Endothelial cell of umbilical vein (primary cell): Measurements from ENCODE around the gene CNTN5. TPM values are rescaled to one million over a fixed set of nuclear protein-coding genes. Genes with fewer than 3 reads are reported as not detected.

Experiments
- BruUV-seq: library from RNA; stranded (reverse); fragments of 400-500 nt; replicated peaks from 2 replicates; lab custom pipeline; 2021; lab: Mats Ljungman, UMichigan
- CTCF ChIA-PET: fragments of 300-600, 350-600 bp; sonication (Branson Sonifier 250); formaldehyde crosslinking; loops from one replicate; lab custom pipeline; 2021; ENCODE audit warnings: antibody characterized with exemption, inconsistent platforms; lab: Charles Lee
- POLR2A ChIA-PET: fragments of 300-600, 350-600 bp; sonication (Branson Sonifier 250); formaldehyde crosslinking; loops from one replicate; lab custom pipeline; 2021; ENCODE audit warnings: antibody characterized with exemption, inconsistent platforms; lab: Charles Lee
- DNase-seq: peaks from one replicate; pipeline ENCODE4 v3.0.0-alpha.2; 2011; ENCODE audit warnings: low read depth, low spot score
- FAIRE-seq: peaks from 2 replicates; lab custom pipeline; 2011; peaks lifted over from hg19 to GRCh38; lab: Jason Lieb, UNC
- H2AFZ ChIP-seq: 2 replicates; pipeline ENCODE4 v1.6.0; 2012; ENCODE audit warnings: low read depth, low read length, control low read depth, inconsistent platforms
- H3K27ac ChIP-seq: 2 replicates; pipeline ENCODE4 v1.5.1; 2011; ENCODE audit warnings: low read depth, mild to moderate bottlenecking, control low read depth, low read length, moderate library complexity; ENCODE audit not compliant: insufficient read depth
- H3K27me3 ChIP-seq, 2 experiments: 2 replicates each; pipeline versions ENCODE4 v1.6.0 to v1.6.1; 2011; ENCODE audit warnings: low read length in 2 of 2, mixed read lengths in 1 of 2; ENCODE audit not compliant: control insufficient read depth in 2 of 2, insufficient read depth in 2 of 2
- H3K36me3 ChIP-seq, 2 experiments: 2 replicates in 1 of 2; 3 replicates in 1 of 2; pipeline ENCODE4 v1.5.1; 2011; ENCODE audit warnings: low read length in 2 of 2, mild to moderate bottlenecking in 1 of 2, moderate library complexity in 1 of 2; ENCODE audit not compliant: control insufficient read depth in 2 of 2, insufficient read depth in 2 of 2; ENCODE audit errors: extremely low read depth in 1 of 2
- H3K4me1 ChIP-seq: 3 replicates; pipeline ENCODE4 v1.5.1; 2011; ENCODE audit warnings: mild to moderate bottlenecking, low read length; ENCODE audit not compliant: control insufficient read depth, insufficient read depth; ENCODE audit errors: extremely low read depth
- H3K4me2 ChIP-seq: 2 replicates; pipeline ENCODE4 v1.6.1; 2011; ENCODE audit warnings: low read length, control low read depth, mixed read lengths; ENCODE audit not compliant: insufficient read depth
- H3K4me3 ChIP-seq, 3 experiments: fragments of 200-600 bp in 1 of 3; sonication (generic), shearing (Covaris generic) in 1 of 3; replicated peaks in 1 of 3; 2 replicates each; pipeline ENCODE4 v1.5.1; 2011 to 2016; ENCODE audit warnings: control low read depth in 3 of 3, low read length in 3 of 3, mild to moderate bottlenecking in 2 of 3, inconsistent platforms in 1 of 3, low read depth in 1 of 3, moderate library complexity in 1 of 3; ENCODE audit not compliant: insufficient read depth in 1 of 3
- H3K79me2 ChIP-seq: 2 replicates; pipeline ENCODE4 v1.6.0; 2012; ENCODE audit warnings: low read length, inconsistent platforms; ENCODE audit not compliant: control insufficient read depth, insufficient read depth
- H3K9ac ChIP-seq: replicated peaks from 2 replicates; pipeline ENCODE3; 2011; ENCODE audit warnings: low read length, control low read depth; ENCODE audit not compliant: insufficient read depth; ENCODE audit errors: extremely low read depth
- H3K9me1 ChIP-seq: replicated peaks from 3 replicates; pipeline ENCODE4 v1.6.0; 2011; ENCODE audit warnings: mild to moderate bottlenecking, low read length; ENCODE audit not compliant: control insufficient read depth, insufficient read depth; ENCODE audit errors: extremely low read depth
- H3K9me3 ChIP-seq: replicated peaks from 2 replicates; pipeline ENCODE4 v1.5.1; 2012; ENCODE audit warnings: low read length, inconsistent platforms; ENCODE audit not compliant: control insufficient read depth, insufficient read depth
- H4K20me1 ChIP-seq: replicated peaks from 2 replicates; pipeline ENCODE3; 2011; ENCODE audit warnings: mild to moderate bottlenecking, low read length; ENCODE audit not compliant: control insufficient read depth, insufficient read depth; ENCODE audit errors: extremely low read depth
- CTCF ChIP-seq, 2 donors: IDR thresholded peaks; 1 replicate in 1 of 2; 2 replicates in 1 of 2; pipeline ENCODE4 v1.5.1; 2011; ENCODE audit warnings: low read length in 2 of 2, mild to moderate bottlenecking in 2 of 2, moderate library complexity in 2 of 2, control low read depth in 1 of 2, inconsistent platforms in 1 of 2, low read depth in 1 of 2; ENCODE audit not compliant: insufficient read depth in 1 of 2; ENCODE audit errors: extremely low read depth in 1 of 2
- EZH2 ChIP-seq: IDR thresholded peaks from 2 replicates; pipeline ENCODE4 v1.6.1; 2012; ENCODE audit warnings: borderline replicate concordance, low read depth, mild to moderate bottlenecking, moderate library complexity, low read length, inconsistent platforms; ENCODE audit not compliant: severe bottlenecking
- FOS ChIP-seq: IDR thresholded peaks from 2 replicates; pipeline ENCODE4 v1.6.1; 2011; ENCODE audit warnings: mild to moderate bottlenecking, low read length, moderate library complexity, borderline replicate concordance; ENCODE audit not compliant: insufficient read depth
- GATA2 ChIP-seq: IDR thresholded peaks from 2 replicates; pipeline ENCODE4 v1.7.0; 2011; ENCODE audit warnings: low read depth, mild to moderate bottlenecking, moderate library complexity, mixed read lengths, low read length; ENCODE audit not compliant: insufficient read length, insufficient read depth
- JUN ChIP-seq: IDR thresholded peaks from 2 replicates; pipeline ENCODE4 v1.6.1; 2011; ENCODE audit warnings: borderline replicate concordance, low read depth; ENCODE audit not compliant: insufficient read length, insufficient read depth
- MAX ChIP-seq: IDR thresholded peaks from 2 replicates; pipeline ENCODE4 v1.6.1; 2011; ENCODE audit not compliant: insufficient read depth, insufficient read length
- MYC ChIP-seq: IDR thresholded peaks from one replicate; pipeline ENCODE4 v1.6.1; 2011; ENCODE audit warnings: mild to moderate bottlenecking, low read depth, low read length
- POLR2A ChIP-seq: IDR thresholded peaks from 2 replicates; pipeline ENCODE4 v1.6.1; 2012; ENCODE audit warnings: low read depth, mild to moderate bottlenecking, control low read depth, low read length
- POLR2AphosphoS5 ChIP-seq: IDR thresholded peaks from 2 replicates; pipeline ENCODE4 v1.6.1; 2012; ENCODE audit warnings: low read depth, mild to moderate bottlenecking, control low read depth, low read length, moderate library complexity; ENCODE audit not compliant: insufficient read depth
- dilution Hi-C: fragments of 300-500 bp; cut with MboI; formaldehyde crosslinking; loops from one replicate; pipeline ENCODE4 v1.15.0; 2019; ENCODE audit warnings: low sequenced_read_pairs; ENCODE audit not compliant: extremely low pct_ligation_motif_present
- intact Hi-C: fragments of 100-400 bp; cut with micrococcal nuclease; formaldehyde crosslinking; loops from one replicate; pipeline ENCODE4 v1.10.0; 2022
- polyA plus RNA-seq, 4 experiments: library from polyadenylated mRNA; depleted of rRNA in 3 of 4; stranded (reverse) in 3 of 4; unstranded in 1 of 4; fragments of >200 nt; gene quantifications; 2 replicates each; pipeline versions ENCODE4 v1.2.1 to v1.2.3, GENCODE V29; 2011 to 2012; ENCODE audit warnings: missing spikeins in 1 of 4
- total RNA-seq: library from RNA; stranded (reverse); gene quantifications from 2 replicates; pipeline ENCODE4 v1.2.3, GENCODE V29; 2021

Gene CNTN5
- total and polyA plus RNA-seq, 2 donors (not counting 3 experiments of a cell fraction or from before 2014, with no cell fraction given) = not detected

DNA sequence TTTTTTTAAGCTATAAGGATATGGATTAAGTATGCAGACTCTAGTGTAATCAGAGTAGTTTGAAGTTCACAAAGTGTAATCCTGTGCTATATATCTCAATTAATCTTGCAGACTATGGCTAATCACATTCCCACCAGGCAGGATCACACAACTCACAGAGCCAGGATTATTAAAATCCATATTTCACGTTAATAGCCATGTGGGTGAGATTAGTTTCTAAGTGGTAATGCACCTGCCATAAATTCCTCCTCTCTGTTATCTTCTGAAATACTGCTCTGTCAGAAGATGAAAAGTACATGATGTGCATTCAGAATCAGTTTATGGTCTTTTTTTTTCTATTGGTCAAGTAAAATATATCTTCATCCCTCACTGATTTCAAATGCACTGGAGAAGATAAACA lies 686.1 kb downstream of the CNTN5 start:
- no TSS peak for BruUV-seq
- intact Hi-C loops = no loop called here
- no peaks in the 10 kb centered on the region for H3K4me1 ChIP-seq
- no peak overlapping the region for H3K27ac ChIP-seq
- DNase-seq (no peak), FAIRE-seq (no peak)
- H4K20me1 ChIP-seq = no peaks in the 10 kb centered on the region
- no peak overlapping the region for H3K4me3 ChIP-seq
- H3K9ac ChIP-seq = no peak overlapping the region
- no peaks in the 10 kb centered on the region for H3K27me3 ChIP-seq
- no peaks in the 10 kb centered on the region for H3K9me3 ChIP-seq
- H3K4me2 ChIP-seq = no peak overlapping the region
- ChIA-PET POLR2A (no interaction called here), CTCF (no interaction called here)
- H3K9me1 ChIP-seq = no peaks in the 10 kb centered on the region
- dilution Hi-C loops = no loop called here
- H3K36me3 ChIP-seq = no peaks in the 10 kb centered on the region
- H2AFZ ChIP-seq = no peak overlapping the region
- no peaks in the 10 kb centered on the region for H3K79me2 ChIP-seq
- TF ChIP-seq GATA2 (no peak), CTCF (IDR thresholded peaks at IDR 0.05; ENCODE audit: extremely low read depth in 1 of 2, insufficient read depth in 1 of 2, low read depth in 1 of 2, low read length in 2 of 2) (no peak), FOS (no peak), JUN (no peak), POLR2A (no peak), MAX (no peak), MYC (no peak), EZH2 (no peak), POLR2AphosphoS5 (no peak)
